Inferior parietal cortex (tissue), 1 donor: ENCODE data around the gene LRRC8C.

ENCODE experiments used
- DNase-seq: peaks from one replicate; pipeline ENCODE4 v3.0.0-alpha.2; 2016; ENCODE audit errors: extremely low spot score

LRRC8C gene

GRCh38 chr1:89763649-89763986, 130.7 kb downstream of the LRRC8C start:
- no peak for DNase-seq

GRCh38 chr1:89765774-89766173, 132.9 kb downstream of the LRRC8C start:
- DNase-seq, result no peak

GRCh38 chr1:89767618-89768017, 134.7 kb downstream of the LRRC8C start:
- DNase-seq, result no peak
